BJ (cell line): Measurements from ENCODE around the gene FMNL2. TPM values are rescaled to one million over a fixed set of nuclear protein-coding genes. Genes with fewer than 3 reads are reported as not detected.

Source experiments
- CTCF ChIA-PET: fragments of 350-600 bp; formaldehyde crosslinking; extraction: SDS; loops from one replicate; lab custom pipeline; 2021; ENCODE audit warnings: antibody characterized with exemption, inconsistent platforms; lab: Yijun Ruan, JAX
- POLR2A ChIA-PET: fragments of 300-600 bp; sonication (Branson Sonifier 250); formaldehyde crosslinking; extraction: SDS; loops from one replicate; lab custom pipeline; 2021; ENCODE audit warnings: antibody characterized with exemption; lab: Charles Lee
- DNase-seq: peaks from one replicate; pipeline ENCODE4 v3.0.0-alpha.2; 2011; ENCODE audit warnings: low read depth
- H3K27me3 ChIP-seq: 2 replicates; pipeline ENCODE4 v1.6.0; 2011; ENCODE audit warnings: low read length; ENCODE audit not compliant: control insufficient read depth, insufficient read depth
- H3K36me3 ChIP-seq: 2 replicates; pipeline ENCODE4 v1.5.1; 2011; ENCODE audit warnings: low read length; ENCODE audit not compliant: control insufficient read depth, insufficient read depth
- H3K4me3 ChIP-seq: 2 replicates; pipeline ENCODE4 v1.5.1; 2011; ENCODE audit warnings: low read depth, mild to moderate bottlenecking, control low read depth, low read length
- polyA plus RNA-seq: library from polyadenylated mRNA; depleted of rRNA; stranded (reverse); fragments of >200 nt; gene quantifications from 2 replicates; pipeline ENCODE4 v1.2.3, GENCODE V29; 2011
- TF ChIP-seq, protein P1 (sequence below): IDR thresholded peaks from 2 replicates; pipeline ENCODE4 v1.5.1; 2011; ENCODE audit warnings: low read depth, mild to moderate bottlenecking, control low read depth, inconsistent platforms, low read length, moderate library complexity; ENCODE audit not compliant: insufficient read depth

FMNL2 gene
- polyA plus RNA-seq, 1 experiment, result 2.4 TPM

DNA sequence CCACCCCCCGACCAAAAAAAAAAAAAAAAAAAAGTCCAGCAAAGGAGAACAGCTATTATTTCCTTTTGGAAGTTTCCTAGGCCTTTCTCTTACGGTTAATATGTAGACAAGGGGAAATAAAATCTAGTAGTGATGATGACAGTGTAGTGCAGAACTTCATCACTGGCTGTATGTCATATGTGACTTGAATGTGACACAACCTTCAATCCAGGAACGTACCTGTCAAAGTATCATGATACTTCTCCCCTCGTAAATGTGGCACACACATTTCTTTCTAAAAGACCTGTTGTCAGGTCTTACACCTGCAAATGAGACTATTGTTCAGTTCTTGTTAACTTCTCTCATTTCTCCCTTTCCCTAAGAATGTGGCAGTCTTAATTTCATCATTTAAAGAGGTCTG is 208.7 kb downstream of the FMNL2 start:
- no peak for DNase-seq
- Histone ChIP-seq H3K27me3 (no peaks in the 10 kb centered on the region), H3K36me3 (no peaks in the 10 kb centered on the region), H3K4me3 (no peak overlapping the region)
- TF ChIP-seq, protein P1, sequence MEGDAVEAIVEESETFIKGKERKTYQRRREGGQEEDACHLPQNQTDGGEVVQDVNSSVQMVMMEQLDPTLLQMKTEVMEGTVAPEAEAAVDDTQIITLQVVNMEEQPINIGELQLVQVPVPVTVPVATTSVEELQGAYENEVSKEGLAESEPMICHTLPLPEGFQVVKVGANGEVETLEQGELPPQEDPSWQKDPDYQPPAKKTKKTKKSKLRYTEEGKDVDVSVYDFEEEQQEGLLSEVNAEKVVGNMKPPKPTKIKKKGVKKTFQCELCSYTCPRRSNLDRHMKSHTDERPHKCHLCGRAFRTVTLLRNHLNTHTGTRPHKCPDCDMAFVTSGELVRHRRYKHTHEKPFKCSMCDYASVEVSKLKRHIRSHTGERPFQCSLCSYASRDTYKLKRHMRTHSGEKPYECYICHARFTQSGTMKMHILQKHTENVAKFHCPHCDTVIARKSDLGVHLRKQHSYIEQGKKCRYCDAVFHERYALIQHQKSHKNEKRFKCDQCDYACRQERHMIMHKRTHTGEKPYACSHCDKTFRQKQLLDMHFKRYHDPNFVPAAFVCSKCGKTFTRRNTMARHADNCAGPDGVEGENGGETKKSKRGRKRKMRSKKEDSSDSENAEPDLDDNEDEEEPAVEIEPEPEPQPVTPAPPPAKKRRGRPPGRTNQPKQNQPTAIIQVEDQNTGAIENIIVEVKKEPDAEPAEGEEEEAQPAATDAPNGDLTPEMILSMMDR, result no peak
- POLR2A ChIA-PET, result no interaction called here
- CTCF ChIA-PET, result interaction anchor here (1.4 kb wide), 1 partner anchor 18 kb away, joined by 3 read pairs; no protein-coding TSS in a partner anchor

DNA sequence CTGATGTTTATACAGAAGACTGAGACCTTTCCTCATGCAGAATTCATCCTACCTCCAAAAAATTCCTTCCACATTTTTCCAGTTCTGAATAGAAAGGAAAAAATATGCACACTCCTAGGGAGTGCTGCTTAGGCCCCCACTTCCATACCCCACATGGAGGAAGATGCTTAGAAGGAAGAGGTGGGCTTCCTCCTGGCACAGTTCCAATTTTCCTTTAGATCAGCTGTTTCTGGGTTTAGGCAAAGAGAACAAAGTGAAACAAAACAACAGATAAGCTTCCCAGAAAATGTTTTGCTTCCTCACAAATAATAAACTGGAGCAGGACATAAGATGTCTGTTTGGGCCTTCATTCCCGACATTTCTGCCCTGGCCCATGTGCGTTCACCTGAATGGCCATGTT is 209.7 kb downstream of the FMNL2 start:
- CTCF ChIA-PET, result no interaction called here
- no peaks in the 10 kb centered on the region for H3K36me3 ChIP-seq
- no peak overlapping the region for H3K4me3 ChIP-seq
- no peak for DNase-seq
- TF ChIP-seq, protein P1, result no peak
- H3K27me3 ChIP-seq, result no peaks in the 10 kb centered on the region
- POLR2A ChIA-PET, result no interaction called here

DNA sequence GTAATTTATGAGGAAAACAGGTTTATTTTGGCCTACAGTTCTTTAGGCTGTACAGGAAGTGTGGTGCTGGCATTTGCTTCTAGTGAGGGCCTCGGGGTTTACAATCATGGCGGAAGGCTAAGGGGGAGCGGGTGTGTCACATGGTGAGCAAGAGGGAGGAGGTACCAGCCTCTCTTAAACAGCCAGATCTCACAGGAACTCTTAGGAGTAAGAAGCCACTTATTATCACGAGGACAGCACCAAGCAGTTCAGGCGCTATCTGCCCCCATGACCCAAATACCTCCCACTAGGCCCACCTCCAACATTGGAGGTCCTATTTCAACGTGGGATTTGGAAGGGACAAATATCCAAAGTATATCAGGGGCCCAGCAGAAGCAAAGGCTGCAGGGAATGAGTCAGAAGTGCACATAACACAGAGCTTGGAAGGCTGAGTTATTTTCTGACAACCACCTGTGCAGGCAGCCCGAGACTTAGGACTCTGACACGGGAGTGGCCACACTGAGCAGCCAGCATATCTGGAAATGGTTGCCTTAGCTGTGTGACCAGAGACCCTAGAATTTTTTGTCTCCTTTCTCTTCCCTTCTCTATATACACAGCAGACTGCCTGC is 211.4 kb downstream of the FMNL2 start:
- ChIA-PET CTCF (no interaction called here), POLR2A (no interaction called here)
- no peaks in the 10 kb centered on the region for H3K27me3 ChIP-seq
- TF ChIP-seq, protein P1, result no peak
- no peak overlapping the region for H3K4me3 ChIP-seq
- DNase-seq, result no peak
- H3K36me3 ChIP-seq, result no peaks in the 10 kb centered on the region

DNA sequence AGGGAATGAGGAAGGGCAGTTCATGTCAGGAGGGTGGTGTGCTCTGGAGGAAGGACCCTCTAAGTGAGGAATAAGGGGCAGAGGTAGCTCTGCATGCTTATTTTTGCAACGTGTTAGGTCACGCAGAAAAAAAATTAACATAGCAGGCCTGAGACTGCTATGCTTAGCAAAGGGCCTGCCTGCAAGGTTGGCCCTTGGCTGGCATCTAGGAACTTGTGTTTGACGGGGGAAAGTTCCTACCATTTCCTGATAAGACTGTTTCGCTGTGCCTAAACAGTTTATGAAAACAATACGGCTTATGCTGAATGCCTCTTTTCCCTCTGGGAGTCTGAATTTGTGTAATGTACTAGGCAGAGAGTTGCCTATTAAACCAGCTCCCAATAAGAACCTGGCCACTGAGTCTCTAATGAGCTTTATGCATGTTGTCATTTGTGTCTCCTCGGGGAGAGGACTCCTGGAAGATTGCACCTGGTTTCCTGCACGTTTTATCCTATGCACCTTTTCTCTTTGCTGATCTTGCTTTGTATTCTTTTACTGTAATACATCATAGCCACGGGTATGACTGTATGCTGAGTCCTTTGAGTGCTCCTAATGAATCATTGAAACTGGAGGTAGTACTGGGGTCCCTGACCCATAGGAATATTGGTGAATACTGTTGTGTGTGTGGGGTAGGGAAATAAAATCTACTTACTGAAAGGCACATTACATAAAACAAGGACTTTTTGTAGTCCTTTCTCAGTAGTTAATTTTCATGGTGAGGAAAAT is 213.3 kb downstream of the FMNL2 start:
- TF ChIP-seq, protein P1, result no peak
- H3K36me3 ChIP-seq, result no peaks in the 10 kb centered on the region
- ChIA-PET CTCF (no interaction called here), POLR2A (no interaction called here)
- no peak for DNase-seq
- no peak overlapping the region for H3K4me3 ChIP-seq
- no peaks in the 10 kb centered on the region for H3K27me3 ChIP-seq

DNA sequence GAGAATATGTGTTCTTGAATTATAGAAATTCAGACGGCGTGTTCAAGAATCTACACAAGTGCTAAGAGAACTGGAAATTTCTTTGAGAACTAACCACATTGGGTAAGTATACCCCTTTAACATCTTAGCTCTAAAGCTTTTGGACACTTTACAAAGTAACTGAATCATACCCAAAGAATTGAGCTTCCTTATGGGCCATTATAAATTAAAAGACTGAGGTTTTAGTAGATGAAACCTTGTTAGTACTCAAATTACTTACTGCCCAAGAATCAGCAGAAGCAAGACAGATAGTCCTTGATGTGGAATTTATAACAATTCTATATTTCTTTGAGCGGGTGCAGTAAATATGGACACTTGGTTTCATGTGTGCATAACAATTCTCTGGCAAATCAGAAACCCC is 214.0 kb downstream of the FMNL2 start:
- ChIA-PET POLR2A (no interaction called here), CTCF (no interaction called here)
- DNase-seq, result no peak
- H3K4me3 ChIP-seq, result no peak overlapping the region
- TF ChIP-seq, protein P1, result no peak
- H3K27me3 ChIP-seq, result no peaks in the 10 kb centered on the region
- H3K36me3 ChIP-seq, result no peaks in the 10 kb centered on the region
